Right cardiac atrium (tissue), 5 donors: Measurements from ENCODE around the gene SIRT1. TPM values are rescaled to one million over a fixed set of nuclear protein-coding genes. Genes with fewer than 3 reads are reported as not detected.

Source experiments
- ATAC-seq, 2 donors: fragments of 200-7000 bp; cut with Tn5 transposase; one replicate each; pipeline versions ENCODE4 v1.8.0 to v1.9.1; 2020; ENCODE audit warnings: moderate library complexity in 2 of 2, mild to moderate bottlenecking in 1 of 2
- DNase-seq, 3 donors: peaks; one replicate each; pipeline ENCODE4 v3.0.0-alpha.2; 2020
- H3K27ac ChIP-seq: one replicate; pipeline ENCODE4 v1.5.1; 2013; ENCODE audit warnings: mild to moderate bottlenecking, low read length, control low read depth, moderate library complexity
- H3K27me3 ChIP-seq: one replicate; pipeline ENCODE4 v1.6.1; 2013; ENCODE audit not compliant: control insufficient read depth, insufficient read depth
- H3K4me1 ChIP-seq: one replicate; pipeline ENCODE4 v1.6.1; 2013; ENCODE audit warnings: low read length; ENCODE audit not compliant: control insufficient read depth, insufficient read depth
- H3K4me3 ChIP-seq: one replicate; pipeline ENCODE4 v1.5.1; 2013; ENCODE audit warnings: low read length, control low read depth
- H3K9me3 ChIP-seq: one replicate; pipeline ENCODE4 v1.6.1; 2013; ENCODE audit warnings: low read length; ENCODE audit not compliant: control insufficient read depth
- WGBS: extraction: QIAGEN DNeasy Blood & Tissue Kit; methylation state at CpG from one replicate; pipeline ENCODE4 v1.1.7; 2013; 5-methylcytosine and 5-hydroxymethylcytosine counted together
- intact Hi-C, 4 donors: fragments of 100-400 bp; cut with DNase I; formaldehyde crosslinking; loops; one replicate each; pipeline versions ENCODE4 v1.11.0 to v1.14.0; 2022 to 2023
- polyA plus RNA-seq: library from polyadenylated mRNA; stranded (reverse); fragments of 200-250 nt; gene quantifications from one replicate; pipeline ENCODE4 v1.2.3, GENCODE V29; 2013
- total RNA-seq, 4 donors: library from RNA; stranded (reverse); fragmentation: NEBNext Ultra II Directional; extraction: Animal tissue kit (Norgen Biotek cat#: 25700); gene quantifications; one replicate each; pipeline ENCODE4 v1.2.1, GENCODE V29; 2021
- donor health status: healthy with polysubstance abuse.
- donor health status: DM: no; HTN: yes; CAD: no.
- donor health status: DM: no; HTN: no; CAD: no.
- donor health status: DM: no; HTN: yes; CAD: no; lungs with severe emphysema.
- donor health status: DM: yes; HTN: yes; CAD: no.

Gene SIRT1
- total and polyA plus RNA-seq, 5 donors, result 9.3 to 18.7 (median 16.8) TPM

DNA sequence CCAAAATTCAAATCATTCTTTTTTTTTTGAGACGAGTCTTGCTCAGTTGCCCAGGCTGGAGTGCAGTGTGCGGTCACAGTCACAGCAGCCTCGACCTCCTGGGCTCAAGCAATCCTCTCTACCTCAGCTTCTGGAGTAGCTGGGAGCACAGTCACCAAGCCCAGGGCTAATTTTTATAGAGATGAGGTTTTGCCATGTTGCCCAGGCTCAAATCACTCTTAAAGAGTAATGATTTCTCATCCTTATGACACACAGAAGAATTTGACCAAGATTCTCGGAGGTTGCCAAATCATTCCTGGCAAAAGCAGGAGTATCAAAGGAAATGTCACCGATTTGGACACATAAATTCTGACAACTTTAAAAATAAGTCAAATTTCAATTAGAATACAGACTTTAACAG is 39.1 kb downstream of the SIRT1 start:
- intact Hi-C loops, result no loop called here

DNA sequence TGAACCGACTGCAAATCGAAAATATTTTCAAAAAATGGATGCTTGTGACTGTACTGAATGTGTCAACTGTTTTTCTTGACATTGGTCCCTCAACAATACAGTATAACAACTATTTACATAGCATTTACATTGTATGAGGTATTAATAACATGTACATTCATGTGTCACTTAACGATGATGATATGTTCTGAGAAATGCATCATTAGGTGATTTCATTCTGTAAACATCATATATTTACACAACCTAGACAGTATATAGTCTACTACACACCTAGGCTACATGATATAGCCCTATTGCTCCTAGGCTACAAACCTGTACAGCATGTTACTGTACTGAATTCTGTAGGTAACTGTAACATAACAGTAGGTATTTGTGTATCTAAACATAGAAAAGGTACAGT is 39.7 kb downstream of the SIRT1 start:
- 97% methylated on average over 3 of the region's 3 CpGs for WGBS
- intact Hi-C loops, result no loop called here
- ATAC-seq, result no peak

More for the DNA sequence above, 39.1 kb downstream of the SIRT1 start:
- Histone ChIP-seq H3K4me3 (no peak overlapping the region), H3K4me1 (no peaks in the 10 kb centered on the region), H3K27ac (no peak overlapping the region), H3K27me3 (no peaks in the 10 kb centered on the region), H3K9me3 (no peaks in the 10 kb centered on the region)
- WGBS, result 93% methylated on average over 5 of the region's 5 CpGs
- no peak for ATAC-seq
- no peak for DNase-seq

DNA sequence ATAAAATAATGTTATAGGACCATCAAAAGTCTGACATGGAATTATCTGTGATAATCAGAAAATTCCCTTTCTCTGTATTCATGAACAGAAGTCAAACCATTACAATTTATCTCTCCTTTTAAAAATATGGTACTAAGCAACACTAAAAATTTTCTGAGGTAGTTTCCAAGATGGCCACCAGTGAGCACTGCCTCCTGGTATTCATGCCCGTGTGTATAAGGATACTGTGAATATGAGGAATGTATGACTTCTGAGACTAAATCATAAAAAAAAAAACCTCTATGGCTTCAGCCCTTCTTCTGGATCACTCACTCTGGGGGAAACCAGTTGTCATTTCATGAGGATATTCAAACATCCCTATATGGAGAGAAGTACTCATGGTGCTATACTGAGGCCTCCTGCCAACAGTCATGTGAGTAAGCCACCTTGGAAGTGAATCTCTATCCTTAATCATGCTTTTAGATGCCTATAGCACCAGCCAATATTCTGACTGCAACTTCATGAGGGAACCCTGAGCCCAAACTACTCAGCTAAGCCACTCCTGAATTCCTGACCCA is 41.1 kb downstream of the SIRT1 start:
- ATAC-seq, result no peak

More for the DNA sequence above, 39.7 kb downstream of the SIRT1 start:
- DNase-seq, result no peak
- Histone ChIP-seq H3K9me3 (no peaks in the 10 kb centered on the region), H3K27ac (no peak overlapping the region), H3K4me3 (no peak overlapping the region), H3K27me3 (no peaks in the 10 kb centered on the region), H3K4me1 (no peaks in the 10 kb centered on the region)

DNA sequence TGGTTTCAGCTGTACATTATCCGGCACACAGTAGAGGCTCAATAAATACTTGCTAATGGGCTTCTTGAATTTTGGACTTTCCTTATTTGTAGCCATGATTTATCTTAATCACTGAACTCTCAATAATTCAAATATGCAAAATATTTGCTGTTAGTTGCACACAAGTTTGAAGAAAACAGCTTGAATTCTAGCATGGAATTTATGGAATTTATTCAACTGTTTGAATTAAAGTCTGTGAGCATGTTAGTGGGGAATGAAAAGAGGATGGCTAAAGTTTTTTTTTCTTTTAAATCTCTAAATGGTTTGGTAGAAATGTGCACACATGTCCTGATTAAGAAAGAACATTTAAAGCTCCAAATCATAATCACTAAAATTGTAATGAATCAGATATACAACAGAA is 42.5 kb downstream of the SIRT1 start:
- Histone ChIP-seq H3K27ac (no peak overlapping the region), H3K9me3 (no peaks in the 10 kb centered on the region), H3K4me1 (no peaks in the 10 kb centered on the region), H3K4me3 (no peak overlapping the region), H3K27me3 (no peaks in the 10 kb centered on the region)
- ATAC-seq (no peak), DNase-seq (no peak)
- intact Hi-C loops, result no loop called here
- WGBS, result 90% methylated on average over 1 of the region's 1 CpG

More for the DNA sequence above, 41.1 kb downstream of the SIRT1 start:
- Histone ChIP-seq H3K9me3 (no peaks in the 10 kb centered on the region), H3K4me1 (no peaks in the 10 kb centered on the region), H3K27me3 (no peaks in the 10 kb centered on the region), H3K4me3 (no peak overlapping the region), H3K27ac (no peak overlapping the region)
- no peak for DNase-seq
- 89% methylated on average over 1 of the region's 1 CpG for WGBS
- intact Hi-C loops, result no loop called here

DNA sequence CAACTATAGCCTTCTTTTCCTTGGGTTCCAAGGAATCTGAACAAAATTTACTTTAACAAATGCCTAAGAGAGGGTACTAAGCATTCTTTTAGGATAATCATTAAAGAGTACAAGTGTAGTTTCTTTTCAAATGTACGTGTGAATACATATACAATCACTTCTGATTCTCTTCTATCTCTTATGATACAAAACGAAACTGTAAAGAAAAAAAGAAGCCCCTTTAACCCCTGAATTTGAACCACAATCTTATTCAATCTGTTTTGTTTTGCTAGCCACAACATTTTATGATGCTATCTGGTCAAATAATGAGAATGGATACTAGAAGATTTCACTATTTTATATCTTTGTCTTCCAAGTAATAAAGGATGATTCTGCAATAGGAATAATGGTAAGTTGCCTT is 48.7 kb downstream of the SIRT1 start:
- Histone ChIP-seq H3K4me3 (no peak overlapping the region), H3K9me3 (no peaks in the 10 kb centered on the region), H3K27ac (no peak overlapping the region), H3K4me1 (no peaks in the 10 kb centered on the region), H3K27me3 (no peaks in the 10 kb centered on the region)
- DNase-seq (no peak), ATAC-seq (no peak)
- WGBS, result 89% methylated on average over 2 of the region's 2 CpGs
- intact Hi-C loops, result no loop called here

DNA sequence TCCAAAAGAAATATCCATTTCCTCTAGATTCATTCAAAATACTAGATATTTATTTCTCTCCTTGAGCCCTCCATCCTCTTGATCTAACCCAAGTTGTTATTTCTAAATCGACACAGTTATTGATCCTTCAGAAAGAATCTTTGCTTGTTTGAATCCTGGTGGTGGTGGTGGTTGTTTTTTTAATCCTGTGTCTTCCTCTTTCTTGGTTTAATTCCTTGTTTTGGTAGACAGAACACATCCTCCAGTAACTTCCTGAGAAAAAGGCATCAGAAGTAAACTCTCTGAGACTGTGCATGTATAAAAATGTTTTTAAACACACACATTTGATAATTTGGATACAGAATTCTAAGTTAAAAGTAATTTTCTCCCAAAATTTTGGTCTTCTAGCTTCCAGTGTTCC is 49.9 kb downstream of the SIRT1 start:
- H3K4me1 ChIP-seq, result no peaks in the 10 kb centered on the region
- intact Hi-C loops, result no loop called here
- H3K27ac ChIP-seq, result no peak overlapping the region
- H3K27me3 ChIP-seq, result no peaks in the 10 kb centered on the region
- no peak overlapping the region for H3K4me3 ChIP-seq
- WGBS, result 88% methylated on average over 1 of the region's 1 CpG
- DNase-seq (no peak), ATAC-seq (no peak)
- no peaks in the 10 kb centered on the region for H3K9me3 ChIP-seq

DNA sequence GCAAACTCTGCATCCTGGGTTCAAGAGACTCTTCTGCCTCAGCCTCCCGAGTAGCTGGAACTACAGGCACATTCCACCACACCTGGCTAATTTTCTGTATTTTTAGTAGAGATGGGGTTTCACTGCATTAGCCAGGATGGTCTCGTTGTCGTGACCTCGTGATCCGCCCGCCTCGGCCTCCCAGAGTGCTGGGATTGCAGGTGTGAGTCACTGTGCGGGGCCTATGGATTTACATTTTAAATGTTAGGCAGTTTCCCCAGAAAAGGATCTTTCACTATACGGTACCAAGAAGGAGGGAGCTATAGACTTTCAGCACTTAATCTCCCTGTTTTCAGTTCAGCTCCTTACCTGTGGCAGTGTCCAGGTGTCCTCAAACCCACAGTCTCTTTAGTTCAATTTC is 50.8 kb downstream of the SIRT1 start:
- no peak for ATAC-seq
- intact Hi-C loops, result no loop called here
- 97% methylated on average over 9 of the region's 9 CpGs for WGBS

DNA sequence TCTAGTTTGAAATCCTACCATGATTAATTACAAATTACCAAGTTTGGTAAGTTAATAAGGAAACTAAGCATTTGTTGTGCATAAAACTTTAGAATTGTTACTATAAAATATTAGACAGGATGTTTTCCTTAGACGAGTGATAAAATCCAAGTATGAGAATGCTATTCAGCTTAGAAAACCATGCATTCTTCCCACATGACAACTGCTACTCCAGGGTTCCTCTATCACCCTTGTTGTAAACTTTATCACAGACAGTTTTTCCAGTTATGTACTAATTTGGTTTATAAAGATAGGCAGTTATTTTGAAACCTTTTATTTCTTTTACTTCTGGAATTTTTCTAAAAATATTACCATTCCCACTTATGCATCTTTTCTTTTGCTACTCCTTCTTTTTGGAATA is 52.0 kb downstream of the SIRT1 start:
- no peak for DNase-seq
- H3K4me3 ChIP-seq, result no peak overlapping the region
- intact Hi-C loops, result no loop called here

More for the DNA sequence above, 50.8 kb downstream of the SIRT1 start:
- DNase-seq, result no peak
- H3K27ac ChIP-seq, result no peak overlapping the region
- H3K9me3 ChIP-seq, result no peaks in the 10 kb centered on the region
- no peak overlapping the region for H3K4me3 ChIP-seq
- H3K4me1 ChIP-seq, result no peaks in the 10 kb centered on the region
- H3K27me3 ChIP-seq, result no peaks in the 10 kb centered on the region

DNA sequence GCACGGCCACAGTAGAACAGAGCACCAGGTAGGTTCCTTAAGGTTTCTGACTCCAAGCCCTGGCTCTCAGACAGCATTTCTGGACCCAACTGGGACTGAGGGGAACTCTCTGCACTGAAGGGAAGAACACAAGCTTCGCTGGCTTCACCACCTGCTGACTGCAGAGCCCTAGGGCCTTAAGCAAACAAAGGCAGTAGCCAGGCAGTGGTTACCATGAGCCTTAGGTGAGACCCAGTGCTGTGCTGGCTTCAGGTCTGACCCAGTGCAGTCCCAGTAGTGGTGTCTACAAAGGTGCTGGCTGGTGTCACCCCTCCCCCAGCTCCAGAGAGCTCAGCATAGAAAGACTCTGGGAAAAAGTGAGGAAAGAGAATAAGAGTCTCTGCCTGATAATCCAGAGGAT is 59.5 kb downstream of the SIRT1 start:
- Histone ChIP-seq H3K27me3 (no peaks in the 10 kb centered on the region), H3K27ac (no peak overlapping the region), H3K4me1 (no peaks in the 10 kb centered on the region), H3K9me3 (no peaks in the 10 kb centered on the region), H3K4me3 (no peak overlapping the region)
- no peak for ATAC-seq
- intact Hi-C loops, result no loop called here
- no peak for DNase-seq
- 95% methylated on average over 2 of the region's 2 CpGs for WGBS

More for the DNA sequence above, 52.0 kb downstream of the SIRT1 start:
- Histone ChIP-seq H3K27ac (no peak overlapping the region), H3K27me3 (no peaks in the 10 kb centered on the region), H3K9me3 (no peaks in the 10 kb centered on the region), H3K4me1 (no peaks in the 10 kb centered on the region)
- ATAC-seq, result no peak
- 61% methylated on average over 1 of the region's 1 CpG for WGBS

DNA sequence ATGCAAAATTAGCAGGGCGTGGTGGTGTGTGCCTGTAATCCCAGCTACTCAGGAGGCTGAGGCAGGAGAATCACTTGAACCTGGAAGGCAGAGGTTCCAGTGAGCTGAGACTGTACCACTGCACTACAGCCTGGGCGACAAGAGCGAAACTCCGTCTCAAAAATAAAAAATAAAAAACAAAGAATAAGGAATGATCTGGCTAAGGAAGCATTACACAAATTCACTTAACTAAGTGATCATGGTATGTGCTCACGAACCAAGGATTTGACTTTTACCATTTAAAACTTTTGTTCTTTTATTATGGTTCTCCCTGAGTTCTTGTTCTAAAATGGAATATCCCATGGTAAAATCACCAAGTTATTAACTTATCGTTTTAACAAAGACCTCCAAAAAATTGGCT is 71.2 kb downstream of the SIRT1 start:
- Histone ChIP-seq H3K27me3 (no peaks in the 10 kb centered on the region), H3K27ac (no peak overlapping the region), H3K4me1 (no peaks in the 10 kb centered on the region), H3K4me3 (no peak overlapping the region), H3K9me3 (no peaks in the 10 kb centered on the region)
- ATAC-seq, result no peak
- DNase-seq, result no peak
- WGBS, result 96% methylated on average over 6 of the region's 6 CpGs
- intact Hi-C loops, result no loop called here

DNA sequence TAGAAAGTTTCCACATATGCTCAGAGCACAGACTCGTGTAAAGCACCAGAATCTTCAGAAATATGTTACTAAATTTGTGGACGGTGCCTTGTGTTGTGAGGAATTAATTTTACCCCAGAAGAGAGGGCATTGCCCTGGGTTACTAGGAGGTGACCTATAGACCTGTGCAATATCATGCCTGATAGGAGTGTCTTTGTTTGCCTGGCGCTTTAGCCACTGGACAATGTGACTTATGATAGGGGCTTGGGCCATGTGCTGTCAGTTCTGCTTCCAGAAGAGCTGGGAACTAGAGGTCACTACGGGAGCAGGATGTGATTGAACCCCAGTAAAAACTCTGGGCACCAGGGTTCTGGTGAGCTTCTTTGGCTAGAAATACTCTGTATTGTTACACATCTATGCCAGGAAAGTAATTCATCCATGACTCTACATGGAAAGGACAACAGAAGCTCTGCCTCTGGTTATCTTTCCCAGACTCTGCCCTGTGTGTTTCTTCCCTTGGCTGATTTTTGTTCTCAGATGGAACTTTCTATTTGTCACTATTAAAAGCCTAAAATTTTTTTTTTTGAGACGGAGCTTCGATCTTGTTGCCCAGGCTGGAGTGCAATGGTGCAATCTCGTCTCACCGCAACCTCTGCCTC is 75.5 kb downstream of the SIRT1 start:
- no peaks in the 10 kb centered on the region for H3K4me1 ChIP-seq
- intact Hi-C loops, result no loop called here
- no peak overlapping the region for H3K27ac ChIP-seq
- 84% methylated on average over 8 of the region's 8 CpGs for WGBS
- ATAC-seq (peak in 1 of 2 donors; percentile 24), DNase-seq (no peak)
- H3K27me3 ChIP-seq, result no peaks in the 10 kb centered on the region
- no peaks in the 10 kb centered on the region for H3K9me3 ChIP-seq
- no peak overlapping the region for H3K4me3 ChIP-seq

DNA sequence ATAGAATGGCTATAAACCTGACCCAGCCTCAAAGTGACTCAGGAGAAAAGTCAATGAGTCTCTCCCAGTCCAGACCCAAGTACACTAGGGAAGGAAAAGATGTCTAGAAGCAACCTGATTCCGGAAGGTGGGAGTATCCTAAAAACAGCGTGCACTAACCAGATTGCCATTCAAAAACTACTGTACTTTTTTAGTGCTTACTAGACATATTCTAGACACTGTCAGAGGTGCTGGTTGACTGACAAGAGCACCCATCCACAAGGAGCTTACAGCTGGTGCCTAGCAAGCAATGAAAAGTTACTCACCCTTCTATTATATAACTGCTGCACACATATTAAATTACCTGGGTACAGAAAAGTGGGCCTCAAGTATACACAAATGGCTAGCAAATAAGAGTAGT is 81.0 kb downstream of the SIRT1 start:
- Histone ChIP-seq H3K27me3 (no peaks in the 10 kb centered on the region), H3K27ac (no peak overlapping the region), H3K4me3 (no peak overlapping the region), H3K9me3 (no peaks in the 10 kb centered on the region), H3K4me1 (no peaks in the 10 kb centered on the region)
- no peak for DNase-seq
- intact Hi-C loops, result no loop called here
- no peak for ATAC-seq
- 93% methylated on average over 2 of the region's 2 CpGs for WGBS
